Ectodermal cell (in vitro differentiated cells): Measurements from ENCODE around the gene SCIN. TPM values are rescaled to one million over a fixed set of nuclear protein-coding genes. Genes with fewer than 3 reads are reported as not detected.
"Not testable (repeated sequence)": the region's sequence is repeated elsewhere in the genome, so short reads cannot be mapped to it uniquely, and the experiment has no call there.

ENCODE experiments used
- H3K27ac ChIP-seq: 2 replicates; pipeline ENCODE4 v1.7.0; 2013; ENCODE audit warnings: mild to moderate bottlenecking, low read depth, low read length; ENCODE audit not compliant: insufficient read depth, poor library complexity, severe bottlenecking
- H3K27me3 ChIP-seq: 2 replicates; pipeline ENCODE4 v1.7.0; 2013; ENCODE audit warnings: mild to moderate bottlenecking, low read length; ENCODE audit not compliant: insufficient read depth, control insufficient read depth, poor library complexity, severe bottlenecking
- H3K36me3 ChIP-seq: one replicate; pipeline ENCODE4 v1.7.0; 2013; ENCODE audit warnings: low read length; ENCODE audit not compliant: control insufficient read depth, insufficient read depth
- H3K4me1 ChIP-seq: one replicate; pipeline ENCODE4 v1.7.0; 2013; ENCODE audit warnings: low read length; ENCODE audit not compliant: control insufficient read depth, insufficient read depth
- H3K4me3 ChIP-seq: 2 replicates; pipeline ENCODE4 v1.7.0; 2013; ENCODE audit warnings: low read depth, low read length, control low read depth; ENCODE audit not compliant: insufficient read depth
- H3K9me3 ChIP-seq: 2 replicates; pipeline ENCODE4 v1.7.0; 2013; ENCODE audit warnings: mild to moderate bottlenecking, low read length, moderate library complexity; ENCODE audit not compliant: control insufficient read depth
- WGBS, 2 experiments: methylation state at CpG; one replicate each; pipeline ENCODE4 v1.1.7; 2013; ENCODE audit warnings: missing lambda C conversion rate in 2 of 2; 5-methylcytosine and 5-hydroxymethylcytosine counted together
- polyA plus RNA-seq, 4 experiments: library from polyadenylated mRNA; stranded (reverse); fragments of 50-300 nt; gene quantifications; one replicate each; pipeline ENCODE4 v1.2.3, GENCODE V29; 2013

Gene SCIN
- 0.39 TPM for polyA plus RNA-seq (2013, experiment 1 of 4)
- not detected for polyA plus RNA-seq (2013, experiment 2 of 4)
- not detected for polyA plus RNA-seq (2013, experiment 3 of 4)
- not detected for polyA plus RNA-seq (2013, experiment 4 of 4)

- H3K36me3 ChIP-seq: no peaks in the 10 kb centered on the region
- H3K4me3 ChIP-seq: peak within 1 kb of the TSS; percentile 40
- no peaks in the 10 kb centered on the region for H3K4me1 ChIP-seq
- WGBS, 2 experiments: 2 to 3% methylated on average over 74 of the region's 74 CpGs
- H3K27me3 ChIP-seq: peaks cover 40% of the 10 kb centered on the region
- no peaks in the 10 kb centered on the region for H3K9me3 ChIP-seq
- no peak within 1 kb of the TSS for H3K27ac ChIP-seq
Observed at GRCh38 chr7:12570534-12571461, at the start of gene SCIN. SCIN (plus strand) TSS chr7:12570720; CDS start chr7:12570787, 67 bp downstream.

- WGBS, 2 experiments: 25 to 35% methylated on average over 3 to 4 of the region's 5 CpGs
- H3K27me3 ChIP-seq: no peaks in the 10 kb centered on the region
Observed at GRCh38 chr7:12524794-12525386, 45.6 kb upstream of the SCIN start.

GRCh38 chr7:12526693-12527092, 43.8 kb upstream of the SCIN start:
- WGBS, 2 experiments: 97 to 100% methylated on average over 1 to 2 of the region's 2 CpGs
- not testable (repeated sequence) for H3K4me3 ChIP-seq, H3K4me1 ChIP-seq, H3K27me3 ChIP-seq, H3K36me3 ChIP-seq, H3K27ac ChIP-seq, H3K9me3 ChIP-seq

More at GRCh38 chr7:12524794-12525386, 45.6 kb upstream of the SCIN start:
- no peaks in the 10 kb centered on the region for H3K4me1 ChIP-seq
- H3K4me3 ChIP-seq: no peak overlapping the region
- no peaks in the 10 kb centered on the region for H3K9me3 ChIP-seq
- H3K27ac ChIP-seq: no peak overlapping the region
- no peaks in the 10 kb centered on the region for H3K36me3 ChIP-seq

- not testable (repeated sequence) for H3K4me3 ChIP-seq, H3K27ac ChIP-seq, H3K36me3 ChIP-seq, H3K27me3 ChIP-seq, H3K9me3 ChIP-seq, H3K4me1 ChIP-seq
- 96 to 100% methylated on average over 1 of the region's 1 CpG for WGBS, 2 experiments
Observed at GRCh38 chr7:12527670-12528069, 42.9 kb upstream of the SCIN start.

- no peaks in the 10 kb centered on the region for H3K9me3 ChIP-seq
- H3K36me3 ChIP-seq: no peaks in the 10 kb centered on the region
- 75 to 76% methylated on average over 8 of the region's 8 CpGs for WGBS, 2 experiments
- H3K27ac ChIP-seq: no peak overlapping the region
- H3K4me1 ChIP-seq: no peaks in the 10 kb centered on the region
- no peaks in the 10 kb centered on the region for H3K27me3 ChIP-seq
- no peak overlapping the region for H3K4me3 ChIP-seq
Observed at GRCh38 chr7:12529971-12530710, 40.4 kb upstream of the SCIN start.

- 94 to 97% methylated on average over 4 of the region's 4 CpGs for WGBS, 2 experiments
- Histone ChIP-seq H3K4me1 (no peaks in the 10 kb centered on the region), H3K27ac (no peak overlapping the region), H3K36me3 (no peaks in the 10 kb centered on the region), H3K4me3 (no peak overlapping the region), H3K27me3 (no peaks in the 10 kb centered on the region), H3K9me3 (peaks cover 1% of the 10 kb centered on the region)
Observed at GRCh38 chr7:12531784-12532183, 38.7 kb upstream of the SCIN start.

GRCh38 chr7:12534046-12534445, 36.5 kb upstream of the SCIN start:
- Histone ChIP-seq H3K27ac (no peak overlapping the region), H3K27me3 (no peaks in the 10 kb centered on the region), H3K36me3 (no peaks in the 10 kb centered on the region), H3K4me1 (no peaks in the 10 kb centered on the region), H3K9me3 (peaks cover 2% of the 10 kb centered on the region), H3K4me3 (no peak overlapping the region)
- no CpG with 5 or more reads among the region's 2 CpGs for WGBS, 2 experiments

GRCh38 chr7:12539681-12540080, 30.8 kb upstream of the SCIN start:
- Histone ChIP-seq H3K4me3 (no peak overlapping the region), H3K9me3 (peaks cover 2% of the 10 kb centered on the region), H3K36me3 (no peaks in the 10 kb centered on the region), H3K27me3 (no peaks in the 10 kb centered on the region), H3K4me1 (no peaks in the 10 kb centered on the region), H3K27ac (no peak overlapping the region)

- no peaks in the 10 kb centered on the region for H3K4me1 ChIP-seq
- H3K9me3 ChIP-seq: peaks cover 2% of the 10 kb centered on the region
- no peak overlapping the region for H3K27ac ChIP-seq
- H3K27me3 ChIP-seq: no peaks in the 10 kb centered on the region
- WGBS, 2 experiments: 86 to 94% methylated on average over 1 of the region's 1 CpG
- no peaks in the 10 kb centered on the region for H3K36me3 ChIP-seq
- no peak overlapping the region for H3K4me3 ChIP-seq
Observed at GRCh38 chr7:12540850-12541249, 29.7 kb upstream of the SCIN start.

- no peak overlapping the region for H3K27ac ChIP-seq
- no peak overlapping the region for H3K4me3 ChIP-seq
- no peaks in the 10 kb centered on the region for H3K4me1 ChIP-seq
- 80 to 87% methylated on average over 3 to 4 of the region's 4 CpGs for WGBS, 2 experiments
- H3K36me3 ChIP-seq: no peaks in the 10 kb centered on the region
- no peaks in the 10 kb centered on the region for H3K27me3 ChIP-seq
- H3K9me3 ChIP-seq: no peaks in the 10 kb centered on the region
Observed at GRCh38 chr7:12543586-12543985, 26.9 kb upstream of the SCIN start.
